ES-I3 (cell line): ENCODE results near the gene RMDN3.

ENCODE experiments used
- H3K36me3 ChIP-seq: 2 replicates; pipeline ENCODE4 v1.6.1; 2013; ENCODE audit warnings: mild to moderate bottlenecking, low read length, control low read depth, moderate library complexity; ENCODE audit not compliant: insufficient read depth
- H3K4me1 ChIP-seq: 2 replicates; pipeline ENCODE4 v1.6.1; 2013; ENCODE audit warnings: mild to moderate bottlenecking, control low read depth, low read length; ENCODE audit not compliant: insufficient read depth
- H3K9ac ChIP-seq: 2 replicates; pipeline ENCODE4 v1.6.1; 2013; ENCODE audit warnings: low read depth, mild to moderate bottlenecking, low read length, moderate library complexity
- H3K9me3 ChIP-seq: 2 replicates; pipeline ENCODE4 v1.6.1; 2013; ENCODE audit warnings: mild to moderate bottlenecking, low read length, moderate library complexity; ENCODE audit not compliant: control insufficient read depth, insufficient read depth

The RMDN3 gene

GRCh38 chr15:40767838-40768500 lies 12.9 kb upstream of the RMDN3 start:
- no peaks in the 10 kb centered on the region for H3K9me3 ChIP-seq
- H3K4me1 ChIP-seq = peaks cover 43% of the 10 kb centered on the region
- H3K36me3 ChIP-seq = no peaks in the 10 kb centered on the region
- no peak overlapping the region for H3K9ac ChIP-seq

DNA sequence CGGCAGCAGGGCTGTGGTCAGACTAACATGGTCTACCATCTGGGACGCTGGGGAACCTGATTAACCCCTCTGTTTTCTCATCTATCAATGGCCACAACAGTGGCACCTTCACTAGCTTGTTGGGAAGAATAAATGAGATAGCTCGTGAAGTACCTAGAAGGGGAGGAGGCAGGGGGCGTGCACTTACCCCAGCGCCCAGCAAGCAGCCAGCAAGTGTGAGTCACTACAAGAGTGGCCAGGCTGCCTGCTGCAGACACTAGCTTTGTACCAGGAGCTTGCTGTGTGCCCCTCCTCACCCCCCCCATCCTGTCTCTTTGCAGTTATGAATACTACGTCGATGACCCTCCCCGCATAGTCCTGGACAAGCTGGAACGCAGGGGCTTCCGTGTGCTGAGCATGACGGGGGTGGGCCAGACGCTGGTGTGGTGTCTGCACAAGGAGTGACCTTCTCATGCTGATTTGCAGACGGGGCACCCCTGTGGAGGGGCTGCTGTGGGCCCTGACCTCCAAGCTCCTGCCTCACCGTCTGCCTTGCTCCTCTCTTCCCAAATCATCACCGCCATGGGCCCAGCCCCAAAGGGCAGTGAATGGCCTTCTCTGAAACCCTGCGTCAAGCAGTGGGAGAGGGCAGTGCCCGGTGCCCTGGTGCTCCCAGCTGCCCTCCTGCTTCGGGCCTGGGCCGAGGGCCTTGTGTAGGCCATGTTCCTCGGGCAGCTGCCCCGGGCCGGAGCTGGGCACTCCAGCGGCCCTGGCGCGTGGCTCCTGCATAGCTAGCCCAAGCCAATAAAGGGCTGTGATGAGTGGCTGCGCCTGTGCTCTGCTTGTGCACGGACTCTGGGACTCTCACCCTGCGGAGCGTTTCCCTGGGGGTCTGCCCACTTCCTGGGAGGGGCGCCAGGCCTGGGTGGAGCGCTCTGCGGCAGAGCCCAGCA lies 12.1 kb upstream of the RMDN3 start:
- H3K9ac ChIP-seq = no peak overlapping the region
- H3K9me3 ChIP-seq = no peaks in the 10 kb centered on the region
- no peaks in the 10 kb centered on the region for H3K36me3 ChIP-seq
- H3K4me1 ChIP-seq = peaks cover 43% of the 10 kb centered on the region

DNA sequence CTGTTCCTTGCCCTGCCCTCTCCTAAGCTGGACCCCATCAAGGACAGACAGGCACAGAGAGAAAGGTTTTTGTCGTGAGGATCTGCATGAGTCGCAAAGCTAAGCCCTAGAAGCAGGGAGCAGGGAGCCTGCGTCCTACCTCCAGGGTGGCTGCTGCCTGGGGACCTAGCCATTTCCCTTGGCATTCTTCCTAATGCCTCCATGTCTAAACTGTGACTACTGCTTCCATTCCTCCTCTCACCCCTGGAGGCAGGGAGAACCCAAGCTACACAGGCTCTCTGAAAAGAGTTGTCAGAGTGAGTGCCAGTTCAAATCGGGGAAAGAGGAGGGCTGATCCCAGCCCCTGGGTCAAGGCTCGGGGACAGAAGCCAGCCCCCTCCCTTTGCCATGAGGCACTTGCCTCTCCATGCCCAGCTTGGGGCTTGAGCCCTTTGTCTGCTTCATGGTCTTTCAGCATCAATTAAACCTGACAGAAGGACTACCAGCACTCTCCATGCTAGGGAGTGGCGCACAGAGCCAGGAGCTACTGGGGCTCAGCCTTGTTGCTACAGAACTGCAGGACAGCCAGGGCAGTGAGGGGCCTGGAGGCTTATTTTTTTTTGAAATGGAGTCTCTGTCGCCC lies 11.3 kb upstream of the RMDN3 start:
- H3K4me1 ChIP-seq = peaks cover 43% of the 10 kb centered on the region
- H3K9ac ChIP-seq = no peak overlapping the region

DNA sequence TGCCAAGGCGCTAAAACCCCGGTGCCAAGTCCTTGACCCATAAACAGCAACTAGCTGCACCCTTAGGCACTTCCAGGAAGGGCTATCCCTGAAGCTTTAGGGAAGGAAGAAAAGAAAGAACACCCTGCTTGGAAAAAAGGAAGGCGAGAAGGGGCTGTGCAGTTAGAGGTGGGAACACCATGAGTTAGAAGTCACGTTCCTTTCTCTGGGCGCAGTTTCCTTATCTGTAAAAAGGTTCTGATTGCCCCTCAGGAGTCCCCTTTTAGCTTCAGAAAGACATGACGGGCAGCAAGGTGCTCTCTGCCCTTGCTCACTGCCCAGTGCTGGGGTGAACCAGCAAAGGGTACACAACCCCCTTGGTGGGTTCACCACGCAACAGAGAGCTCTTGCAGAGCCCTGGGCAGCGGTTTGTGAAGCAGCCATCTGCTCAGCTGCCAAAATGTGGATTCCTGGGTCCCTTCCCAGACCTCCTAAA lies 9.6 kb upstream of the RMDN3 start:
- H3K36me3 ChIP-seq = no peaks in the 10 kb centered on the region
- peaks cover 36% of the 10 kb centered on the region for H3K4me1 ChIP-seq
- no peaks in the 10 kb centered on the region for H3K9me3 ChIP-seq
- H3K9ac ChIP-seq = peak overlapping the region; percentile 79

More for the DNA sequence above, 11.3 kb upstream of the RMDN3 start:
- no peaks in the 10 kb centered on the region for H3K9me3 ChIP-seq
- no peaks in the 10 kb centered on the region for H3K36me3 ChIP-seq

DNA sequence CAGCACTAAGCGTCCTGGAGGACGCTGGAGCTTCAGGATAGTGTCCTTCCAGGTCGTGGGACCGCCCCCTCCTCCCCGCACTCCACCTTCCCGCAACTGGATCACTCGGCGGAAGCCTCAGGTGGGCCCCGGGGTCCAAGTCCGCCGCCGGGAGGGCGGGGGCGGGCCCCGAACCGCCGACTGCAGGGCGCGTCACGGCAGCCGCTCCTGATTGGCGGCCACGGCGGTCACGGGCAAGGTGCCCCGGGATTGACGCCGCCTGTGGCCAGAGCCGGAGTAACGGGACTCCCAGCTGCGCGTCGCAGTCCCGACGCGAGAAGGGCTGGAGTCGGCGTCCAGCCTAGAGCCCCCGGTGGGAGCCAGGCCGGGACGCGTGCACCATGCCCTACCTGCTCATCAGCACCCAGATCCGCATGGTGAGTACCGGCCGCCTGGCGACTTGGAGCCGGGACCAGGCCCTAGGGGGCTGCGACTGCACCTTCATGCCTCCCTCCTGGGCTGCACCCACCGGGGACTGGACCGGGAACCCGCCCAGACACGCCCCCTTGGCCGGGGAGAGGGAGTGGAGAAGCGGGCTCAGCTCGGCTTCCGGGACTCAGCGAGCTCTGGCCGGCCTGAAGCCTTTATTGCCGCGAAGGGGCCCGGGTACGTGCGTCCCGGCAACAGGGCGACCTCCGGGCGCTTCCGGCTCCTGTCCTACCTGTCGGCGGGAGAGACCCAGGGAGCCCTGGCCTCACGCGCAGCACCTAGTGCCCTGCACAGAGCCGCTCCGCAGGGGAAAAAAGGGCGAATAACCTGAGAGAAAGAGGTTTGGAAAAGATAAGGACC lies 9.0 kb upstream of the RMDN3 start, which contains the start of gene GCHFR:
TSS of gene GCHFR (plus strand) at position 268 of the 828 bp plus-strand sequence. CDS start at position 381, 113 bp downstream.
- Histone ChIP-seq H3K9ac (peak within 1 kb of the TSS; percentile 79), H3K9me3 (no peaks in the 10 kb centered on the region), H3K36me3 (no peaks in the 10 kb centered on the region), H3K4me1 (peaks cover 33% of the 10 kb centered on the region)

DNA sequence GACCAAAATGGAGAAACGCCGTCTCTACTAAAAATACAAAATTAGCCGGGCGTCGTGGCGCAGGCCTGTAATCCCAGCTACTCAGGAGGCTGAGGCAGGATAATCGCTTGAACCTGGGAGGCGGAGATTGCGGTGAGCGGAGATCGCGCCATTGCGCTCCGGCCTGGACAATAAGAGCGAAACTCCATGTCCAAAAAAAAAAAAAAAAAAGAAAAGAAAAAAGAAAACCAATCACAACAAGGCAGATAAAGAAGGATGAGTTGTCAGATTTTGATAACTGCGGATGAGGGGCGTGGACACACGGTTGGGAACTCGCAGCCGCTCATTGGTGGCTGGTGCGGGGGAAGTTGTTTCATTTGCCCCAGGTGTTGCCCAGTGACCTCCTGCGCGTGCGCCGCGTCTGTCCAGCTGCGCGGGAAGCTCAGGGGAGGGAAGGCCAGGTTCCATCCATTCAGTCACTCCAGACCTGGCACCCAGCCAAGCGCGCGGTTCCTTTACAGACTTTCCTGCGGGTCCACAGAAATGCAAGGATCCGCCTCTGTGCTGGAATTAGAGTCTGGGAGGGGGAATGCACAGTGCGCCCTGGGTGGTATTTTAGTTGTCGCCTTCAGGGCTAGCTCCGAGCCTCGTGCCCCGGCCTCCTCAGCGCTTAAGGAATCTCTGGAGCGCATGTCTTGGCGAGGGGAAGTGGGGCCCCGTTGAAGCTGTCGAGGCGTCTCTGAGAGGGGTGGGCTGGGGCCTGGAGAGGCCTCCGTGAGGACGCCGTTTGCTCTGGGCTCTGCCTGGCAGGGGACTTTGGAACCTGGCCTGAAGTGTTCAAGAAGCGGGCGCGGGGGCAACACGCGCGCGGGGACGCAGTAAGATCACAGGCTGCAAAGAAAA lies 8.1 kb upstream of the RMDN3 start:
- H3K9ac ChIP-seq = peak overlapping the region; percentile 79
- H3K36me3 ChIP-seq = no peaks in the 10 kb centered on the region
- H3K4me1 ChIP-seq = peaks cover 31% of the 10 kb centered on the region
- no peaks in the 10 kb centered on the region for H3K9me3 ChIP-seq

- Histone ChIP-seq H3K36me3 (no peaks in the 10 kb centered on the region), H3K4me1 (peaks cover 3% of the 10 kb centered on the region; the same call in 1 of the 2 replicates), H3K9ac (no peak overlapping the region)
Measured at GRCh38 chr15:40759961-40760360, 4.9 kb upstream of the RMDN3 start.

DNA sequence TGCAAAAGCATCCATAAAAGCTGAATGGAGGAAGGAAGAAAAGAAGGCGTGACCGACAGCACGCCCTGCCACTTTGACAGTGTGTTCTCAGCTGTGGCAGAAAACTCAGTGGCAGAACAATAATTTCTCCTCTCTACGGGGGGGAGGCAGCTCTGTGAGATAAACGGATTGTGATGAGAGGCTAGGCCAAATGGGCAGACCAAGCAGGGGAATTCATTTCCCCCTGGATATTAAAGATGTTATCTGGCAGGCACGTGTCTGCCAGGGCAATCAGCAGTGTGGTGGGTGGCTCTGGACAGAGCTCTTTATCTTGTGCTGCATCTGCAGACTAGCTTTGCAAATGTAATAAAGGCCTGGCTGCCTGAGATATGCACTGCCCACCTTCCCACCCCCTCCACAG lies 1.9 kb upstream of the RMDN3 start:
- H3K9ac ChIP-seq = no peak overlapping the region
- no peaks in the 10 kb centered on the region for H3K4me1 ChIP-seq
- no peaks in the 10 kb centered on the region for H3K9me3 ChIP-seq
- H3K36me3 ChIP-seq = no peaks in the 10 kb centered on the region

More at GRCh38 chr15:40759961-40760360, 4.9 kb upstream of the RMDN3 start:
- H3K9me3 ChIP-seq = no peaks in the 10 kb centered on the region

- Histone ChIP-seq H3K36me3 (no peaks in the 10 kb centered on the region), H3K9ac (peak overlapping the region; percentile 64), H3K4me1 (no peaks in the 10 kb centered on the region), H3K9me3 (no peaks in the 10 kb centered on the region)
Measured at GRCh38 chr15:40755812-40756208, 756 bp upstream of the RMDN3 start.

- no peaks in the 10 kb centered on the region for H3K36me3 ChIP-seq
- H3K4me1 ChIP-seq = no peaks in the 10 kb centered on the region
- peak overlapping the region; percentile 64; the same call in 1 of the 2 replicates for H3K9ac ChIP-seq
- no peaks in the 10 kb centered on the region for H3K9me3 ChIP-seq
Measured at GRCh38 chr15:40754574-40754882, 526 bp downstream of the RMDN3 start.

DNA sequence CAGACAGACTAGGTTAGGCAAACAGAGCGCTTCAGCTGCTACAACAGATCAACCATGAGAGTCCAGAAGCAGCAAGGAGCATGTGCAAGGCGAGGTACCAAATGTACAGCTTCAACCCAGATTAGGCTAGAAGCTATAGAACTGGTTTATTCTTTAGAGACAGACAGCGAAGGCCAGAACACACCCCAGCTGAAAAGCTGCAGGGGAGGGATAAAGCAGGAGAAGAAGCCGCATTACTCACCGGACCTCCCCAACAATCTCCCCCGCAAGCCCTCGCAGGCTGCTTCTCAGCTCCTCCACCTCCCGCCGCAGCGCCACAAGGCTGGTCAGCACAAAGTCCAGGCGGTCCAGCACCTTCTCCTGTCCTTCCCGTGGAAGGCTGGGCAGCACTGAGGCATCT lies 3.3 kb downstream of the RMDN3 start:
- no peaks in the 10 kb centered on the region for H3K4me1 ChIP-seq
- no peak overlapping the region for H3K9ac ChIP-seq
- no peaks in the 10 kb centered on the region for H3K9me3 ChIP-seq
- no peaks in the 10 kb centered on the region for H3K36me3 ChIP-seq

DNA sequence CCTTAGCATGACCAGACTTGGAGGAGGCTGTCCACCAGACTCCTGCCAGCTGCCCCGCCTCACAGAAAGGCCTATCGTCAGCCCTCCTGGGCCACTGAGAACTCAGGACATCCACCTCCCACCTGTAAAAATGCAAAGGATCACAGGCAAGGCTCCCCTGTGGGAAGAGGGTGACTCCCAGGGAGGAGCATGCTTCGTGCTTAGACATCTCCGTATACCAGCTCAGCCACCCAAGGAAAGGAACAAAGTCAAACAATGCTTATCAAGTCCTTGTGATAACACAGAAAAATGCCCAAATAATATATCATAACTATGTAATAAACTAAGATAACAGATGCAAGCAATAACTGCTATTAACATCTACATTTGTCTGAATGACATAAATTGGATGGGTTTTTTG lies 4.2 kb downstream of the RMDN3 start:
- Histone ChIP-seq H3K36me3 (no peaks in the 10 kb centered on the region), H3K4me1 (no peaks in the 10 kb centered on the region), H3K9me3 (no peaks in the 10 kb centered on the region), H3K9ac (no peak overlapping the region)

DNA sequence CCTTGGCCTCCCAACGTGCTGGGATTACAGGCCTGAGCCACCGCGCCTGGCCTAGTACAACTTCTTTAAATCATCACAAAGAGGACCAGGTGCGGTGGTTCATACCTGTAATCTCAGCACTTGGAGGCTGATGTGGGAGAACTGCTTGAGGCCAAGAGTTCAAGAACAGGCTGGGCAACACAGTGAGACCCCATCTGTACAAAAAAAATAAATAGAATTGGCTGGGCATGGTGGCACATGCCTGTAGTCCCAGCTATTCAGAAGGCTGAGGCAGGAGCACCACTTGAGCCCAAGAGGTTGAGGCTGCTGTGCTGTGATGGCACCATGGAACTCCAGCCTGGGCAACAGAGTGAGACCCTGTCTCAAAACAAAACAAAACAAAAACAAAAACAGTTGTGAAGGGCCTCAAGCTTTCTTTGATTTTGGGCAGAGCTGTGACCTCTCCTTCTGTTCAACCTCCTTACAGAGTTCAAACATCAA lies 5.9 kb downstream of the RMDN3 start:
- Histone ChIP-seq H3K9me3 (no peaks in the 10 kb centered on the region), H3K9ac (no peak overlapping the region), H3K4me1 (no peaks in the 10 kb centered on the region), H3K36me3 (no peaks in the 10 kb centered on the region)
